ENCODE data around the gene AICDA. TPM values are rescaled to one million over a fixed set of nuclear protein-coding genes. Genes with fewer than 3 reads are reported as not detected.

The AICDA gene
- total RNA-seq (2016; rRNA removed; fragmentation: Illumina TruSeq; extraction: Trizol) (not detected in 2 replicates), polyA plus RNA-seq (2011; rRNA removed) (not detected in 2 replicates), polyA minus RNA-seq (2011; rRNA and poly(A)+ RNA removed; ENCODE audit: low replicate concordance) (0.30 TPM in 1 of 2 replicates, not detected in the other), Bru-seq, nascent RNA (percentile 12 among the genes with signal in this experiment), BruChase-seq, experiment 1, labeled RNA remaining after a 6-hour chase (percentile 15 among the genes with signal in this experiment), BruChase-seq, experiment 2, labeled RNA remaining after a 2-hour chase (percentile 16 among the genes with signal in this experiment)
- total RNA-seq (2016; cell fraction: cytosol; rRNA removed; fragmentation: Illumina TruSeq; extraction: Trizol; ENCODE audit: low read depth) = not detected in 2 replicates
- total RNA-seq (2016; cell fraction: insoluble cytoplasmic fraction; rRNA removed; fragmentation: Illumina TruSeq; extraction: Trizol) = not detected in 2 replicates
- total RNA-seq (2016; cell fraction: membrane; rRNA removed; fragmentation: Illumina TruSeq; extraction: Trizol) = not detected in 2 replicates
- total RNA-seq (2016; cell fraction: nucleus; rRNA removed; fragmentation: Illumina TruSeq; extraction: Trizol) = not detected in 2 replicates
- not detected in 2 replicates for polyA plus RNA-seq (2011; cell fraction: cytosol; rRNA removed)
- polyA plus RNA-seq (2011; cell fraction: nucleus; rRNA removed) = not detected in 2 replicates
- polyA plus RNA-seq (2012) = not detected in 2 replicates
- polyA plus RNA-seq (2016; cell fraction: cytosol; fragmentation: Illumina TruSeq; extraction: Trizol; ENCODE audit: low read depth) = not detected in 2 replicates
- polyA plus RNA-seq (2016; cell fraction: insoluble cytoplasmic fraction; fragmentation: Illumina TruSeq; extraction: Trizol; ENCODE audit: low read depth) = not detected in 2 replicates
- not detected in 2 replicates for polyA plus RNA-seq (2016; cell fraction: membrane; fragmentation: Illumina TruSeq; extraction: Trizol; ENCODE audit: low read depth)
- not detected in 2 replicates for polyA plus RNA-seq (2016; cell fraction: nucleus; fragmentation: Illumina TruSeq; extraction: Trizol; ENCODE audit: insufficient read depth, low read depth)
- polyA minus RNA-seq (2011; cell fraction: cytosol; rRNA and poly(A)+ RNA removed) = not detected in 2 replicates
- not detected in 2 replicates for polyA minus RNA-seq (2011; cell fraction: nucleus; rRNA and poly(A)+ RNA removed)
- long read RNA-seq, experiment 1 = 0 reads
- long read RNA-seq, experiment 2 = 0 reads

GRCh38 chr12:8612629-8613028, at the start of gene AICDA:
Gene AICDA (minus strand): TSS chr12:8612859. CDS start chr12:8612767, 92 bp downstream.
- in situ Hi-C loops (cut with HindIII; ENCODE audit: extremely low pct_ligation_motif_present, low pct_unique_long_range_greater_than_20kb) = no loop called here
- POLR2A ChIA-PET = no interaction called here
- TF ChIP-seq HIVEP1 (CRISPR knock-in tag; IDR thresholded peaks at IDR 0.05) (no peak), BORCS8-MEF2B (CRISPR knock-in tag; IDR thresholded peaks at IDR 0.05) (no peak), REST (IDR thresholded peaks at IDR 0.05; ENCODE audit: borderline replicate concordance in 1 of 2, low read depth in 1 of 2, low read length in 2 of 2) (no peak), NR2F6 (IDR thresholded peaks at IDR 0.05) (no peak), NR2F6 (CRISPR knock-in tag; IDR thresholded peaks at IDR 0.05) (no peak), GTF2F1 (IDR thresholded peaks at IDR 0.05; ENCODE audit: low read length) (no peak), TBX2 (CRISPR knock-in tag; IDR thresholded peaks at IDR 0.05; ENCODE audit: borderline replicate concordance) (no peak)
- TF ChIP-seq, protein P1, sequence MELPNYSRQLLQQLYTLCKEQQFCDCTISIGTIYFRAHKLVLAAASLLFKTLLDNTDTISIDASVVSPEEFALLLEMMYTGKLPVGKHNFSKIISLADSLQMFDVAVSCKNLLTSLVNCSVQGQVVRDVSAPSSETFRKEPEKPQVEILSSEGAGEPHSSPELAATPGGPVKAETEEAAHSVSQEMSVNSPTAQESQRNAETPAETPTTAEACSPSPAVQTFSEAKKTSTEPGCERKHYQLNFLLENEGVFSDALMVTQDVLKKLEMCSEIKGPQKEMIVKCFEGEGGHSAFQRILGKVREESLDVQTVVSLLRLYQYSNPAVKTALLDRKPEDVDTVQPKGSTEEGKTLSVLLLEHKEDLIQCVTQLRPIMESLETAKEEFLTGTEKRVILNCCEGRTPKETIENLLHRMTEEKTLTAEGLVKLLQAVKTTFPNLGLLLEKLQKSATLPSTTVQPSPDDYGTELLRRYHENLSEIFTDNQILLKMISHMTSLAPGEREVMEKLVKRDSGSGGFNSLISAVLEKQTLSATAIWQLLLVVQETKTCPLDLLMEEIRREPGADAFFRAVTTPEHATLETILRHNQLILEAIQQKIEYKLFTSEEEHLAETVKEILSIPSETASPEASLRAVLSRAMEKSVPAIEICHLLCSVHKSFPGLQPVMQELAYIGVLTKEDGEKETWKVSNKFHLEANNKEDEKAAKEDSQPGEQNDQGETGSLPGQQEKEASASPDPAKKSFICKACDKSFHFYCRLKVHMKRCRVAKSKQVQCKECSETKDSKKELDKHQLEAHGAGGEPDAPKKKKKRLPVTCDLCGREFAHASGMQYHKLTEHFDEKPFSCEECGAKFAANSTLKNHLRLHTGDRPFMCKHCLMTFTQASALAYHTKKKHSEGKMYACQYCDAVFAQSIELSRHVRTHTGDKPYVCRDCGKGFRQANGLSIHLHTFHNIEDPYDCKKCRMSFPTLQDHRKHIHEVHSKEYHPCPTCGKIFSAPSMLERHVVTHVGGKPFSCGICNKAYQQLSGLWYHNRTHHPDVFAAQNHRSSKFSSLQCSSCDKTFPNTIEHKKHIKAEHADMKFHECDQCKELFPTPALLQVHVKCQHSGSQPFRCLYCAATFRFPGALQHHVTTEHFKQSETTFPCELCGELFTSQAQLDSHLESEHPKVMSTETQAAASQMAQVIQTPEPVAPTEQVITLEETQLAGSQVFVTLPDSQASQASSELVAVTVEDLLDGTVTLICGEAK (IDR thresholded peaks at IDR 0.05) = no peak
- TF ChIP-seq, protein P1 (CRISPR knock-in tag; IDR thresholded peaks at IDR 0.05) = no peak

More at GRCh38 chr12:8612629-8613028, at the start of gene AICDA:
- H4K20me1 ChIP-seq (ENCODE audit: insufficient read depth, low read length) = no peaks in the 10 kb centered on the region
- ATAC-seq = no peak
- FAIRE-seq = no peak
- no peaks in the 10 kb centered on the region for H3K9me3 ChIP-seq (ENCODE audit: low read length)
- H3K9ac ChIP-seq (ENCODE audit: insufficient read depth, low read depth, low read length) = no peak within 1 kb of the TSS
- 8% methylated on average over 2 of the region's 2 CpGs for WGBS (ENCODE audit: low lambda C conversion rate)
- CTCF ChIA-PET (ENCODE audit: low intra/inter-chr PET ratio, low total read pairs) = no interaction called here
- no peak within 1 kb of the TSS for H3K27ac ChIP-seq (ENCODE audit: extremely low read length, insufficient read depth, low read length)
- H3K4me1 ChIP-seq (ENCODE audit: insufficient read depth, low read length) = no peaks in the 10 kb centered on the region
- H2AFZ ChIP-seq (ENCODE audit: low read length) = no peak within 1 kb of the TSS
- no peaks in the 10 kb centered on the region for H3K79me2 ChIP-seq (ENCODE audit: insufficient read depth, low read length)
- H3K27me3 ChIP-seq (ENCODE audit: control insufficient read depth in 1 of 2, insufficient read depth in 2 of 2, low read length in 2 of 2) = peaks cover 0 to 2% of the 10 kb centered on the region in 2 experiments; a peak in 1 of 5 replicates
- no peak within 1 kb of the TSS for H3K4me3 ChIP-seq (replicated peaks in 1 of 3; ENCODE audit: insufficient read depth in 1 of 3, low read depth in 2 of 3, low read length in 3 of 3)
- intact Hi-C loops (cut with micrococcal nuclease; ENCODE audit: unreplicated experiment) = no loop called here
- no peak within 1 kb of the TSS for H3K4me2 ChIP-seq (ENCODE audit: low read depth, low read length)
- no peak for DNase-seq (ENCODE audit: low spot score)
- H3K36me3 ChIP-seq (replicated peaks in 1 of 2; ENCODE audit: control insufficient read depth in 1 of 2, insufficient read depth in 2 of 2, low read length in 2 of 2) = no peaks in the 10 kb centered on the region
- no TSS peak for BruUV-seq (replicated peaks)
